Small intestine (tissue), 7 donors: ENCODE data around the gene ARHGAP23. TPM values are rescaled to one million over a fixed set of nuclear protein-coding genes. Genes with fewer than 3 reads are reported as not detected.
"Not testable (repeated sequence)": the region's sequence is repeated elsewhere in the genome, so short reads cannot be mapped to it uniquely, and the experiment has no call there.

Source experiments
- DNase-seq, 2 donors: peaks; one replicate each; pipeline versions ENCODE4 v3.0.0 to v3.0.0-alpha.2; 2013
- FAIRE-seq: peaks from 2 replicates; lab custom pipeline; 2012; peaks lifted over from hg19 to GRCh38; lab: Jason Lieb, UNC
- H3K27ac ChIP-seq, 3 donors: one replicate each; pipeline ENCODE4 v1.5.1; 2013; ENCODE audit warnings: low read length in 2 of 3, mild to moderate bottlenecking in 2 of 3, control low read depth in 1 of 3, inconsistent platforms in 1 of 3, low read depth in 1 of 3, moderate library complexity in 1 of 3
- H3K27me3 ChIP-seq, 3 donors: one replicate each; pipeline ENCODE4 v1.6.1; 2013; ENCODE audit warnings: low read length in 3 of 3, inconsistent platforms in 1 of 3; ENCODE audit not compliant: control insufficient read depth in 3 of 3, insufficient read depth in 3 of 3
- H3K36me3 ChIP-seq, 3 donors: one replicate each; pipeline ENCODE4 v1.6.1; 2013; ENCODE audit warnings: low read length in 3 of 3, inconsistent platforms in 1 of 3, low read depth in 1 of 3, mild to moderate bottlenecking in 1 of 3, moderate library complexity in 1 of 3; ENCODE audit not compliant: control insufficient read depth in 3 of 3, insufficient read depth in 2 of 3
- H3K4me1 ChIP-seq, 3 donors: one replicate each; pipeline ENCODE4 v1.6.1; 2013; ENCODE audit warnings: low read length in 2 of 3, inconsistent platforms in 1 of 3, low read depth in 1 of 3, mild to moderate bottlenecking in 1 of 3, moderate library complexity in 1 of 3; ENCODE audit not compliant: control insufficient read depth in 3 of 3, insufficient read depth in 2 of 3
- H3K4me3 ChIP-seq, 3 donors: one replicate each; pipeline ENCODE4 v1.5.1; 2013; ENCODE audit warnings: low read length in 3 of 3, control low read depth in 1 of 3, inconsistent platforms in 1 of 3, low read depth in 1 of 3, mild to moderate bottlenecking in 1 of 3, moderate library complexity in 1 of 3
- H3K9me3 ChIP-seq, 2 donors: one replicate each; pipeline ENCODE4 v1.6.1; 2013; ENCODE audit warnings: low read depth in 1 of 2, low read length in 1 of 2; ENCODE audit not compliant: control insufficient read depth in 2 of 2, insufficient read depth in 1 of 2
- WGBS, 3 donors: extraction: QIAGEN DNeasy Blood & Tissue Kit; methylation state at CpG; one replicate each; pipeline ENCODE4 v1.1.7; 2013; 5-methylcytosine and 5-hydroxymethylcytosine counted together
- polyA plus RNA-seq, 4 donors: library from polyadenylated mRNA; stranded (reverse) in 3 of 4; unstranded in 1 of 4; fragments of 200-250 nt in 3 of 4; fragments of 120-200 nt in 1 of 4; gene quantifications; one replicate each; pipeline versions ENCODE4 v1.2.1 to v1.2.3, GENCODE V29; 2013
- donor health status: healthy with polysubstance abuse.
- donor health status: control.
- donor health status: control.
- donor health status: Bipolar disorder and iron deficiency.
- donor health status: healthy.

The ARHGAP23 gene
- polyA plus RNA-seq, 4 donors: 0.89 to 10.4 (median 4.7) TPM

- peaks cover 0 to 13% (median 3%) of the 10 kb centered on the region in 3 donors for H3K4me1 ChIP-seq
- no peak overlapping the region for H3K27ac ChIP-seq
- 83 to 87% (median 83%) methylated on average over 10 of the region's 10 CpGs for WGBS, 3 donors
- peaks cover 0 to 2% (median 0%) of the 10 kb centered on the region in 3 donors for H3K36me3 ChIP-seq
- no peak for FAIRE-seq
- no peak overlapping the region for H3K4me3 ChIP-seq
- H3K9me3 ChIP-seq: no peaks in the 10 kb centered on the region
- DNase-seq: no peak
- H3K27me3 ChIP-seq: peaks cover 0 to 5% (median 0%) of the 10 kb centered on the region in 3 donors
Measured at GRCh38 chr17:38431346-38432145, 3.3 kb downstream of the ARHGAP23 start.

- Histone ChIP-seq H3K36me3 (peaks cover 0 to 4% (median 0%) of the 10 kb centered on the region in 3 donors), H3K9me3 (no peaks in the 10 kb centered on the region), H3K4me3 (no peak overlapping the region), H3K27me3 (peaks cover 0 to 5% (median 0%) of the 10 kb centered on the region in 3 donors), H3K4me1 (peaks cover 0 to under 1% (median 0%) of the 10 kb centered on the region in 3 donors), H3K27ac (no peak overlapping the region)
- FAIRE-seq (no peak), DNase-seq (no peak)
- 83 to 87% (median 86%) methylated on average over 20 to 21 of the region's 21 CpGs for WGBS, 3 donors
Measured at GRCh38 chr17:38434178-38434665, 6.0 kb downstream of the ARHGAP23 start.

- peaks cover 0 to 4% (median 0%) of the 10 kb centered on the region in 3 donors for H3K36me3 ChIP-seq
- FAIRE-seq (no peak), DNase-seq (no peak)
- WGBS, 3 donors: 72 to 83% (median 76%) methylated on average over 9 of the region's 9 CpGs
- H3K4me3 ChIP-seq: no peak overlapping the region
- H3K27me3 ChIP-seq: no peaks in the 10 kb centered on the region
- no peaks in the 10 kb centered on the region for H3K9me3 ChIP-seq
- peak overlapping the region in 1 of 3 donors; percentile 10 for H3K27ac ChIP-seq
- no peaks in the 10 kb centered on the region for H3K4me1 ChIP-seq
Measured at GRCh38 chr17:38435795-38436194, 7.5 kb downstream of the ARHGAP23 start.

- Histone ChIP-seq H3K36me3 (peaks cover 0 to 5% (median 0%) of the 10 kb centered on the region in 3 donors), H3K4me3 (no peak overlapping the region), H3K4me1 (no peaks in the 10 kb centered on the region), H3K27me3 (no peaks in the 10 kb centered on the region), H3K9me3 (no peaks in the 10 kb centered on the region), H3K27ac (no peak overlapping the region)
- 66 to 78% (median 71%) methylated on average over 11 of the region's 11 CpGs for WGBS, 3 donors
- FAIRE-seq (no peak), DNase-seq (no peak)
Measured at GRCh38 chr17:38436386-38436785, 8.1 kb downstream of the ARHGAP23 start.

- H3K36me3 ChIP-seq, FAIRE-seq, H3K27me3 ChIP-seq, DNase-seq, H3K9me3 ChIP-seq, H3K27ac ChIP-seq, H3K4me3 ChIP-seq, H3K4me1 ChIP-seq: not testable (repeated sequence)
- WGBS, 3 donors: 36 to 93% (median 88%) methylated on average over 1 of the region's 1 CpG
Measured at GRCh38 chr17:38437313-38437712, 9.0 kb downstream of the ARHGAP23 start.

- peaks cover 0 to 4% (median 0%) of the 10 kb centered on the region in 3 donors for H3K27me3 ChIP-seq
- peaks cover 0 to 8% (median 0%) of the 10 kb centered on the region in 3 donors for H3K36me3 ChIP-seq
- no peak overlapping the region for H3K4me3 ChIP-seq
- DNase-seq (no peak), FAIRE-seq (no peak)
- no peaks in the 10 kb centered on the region for H3K9me3 ChIP-seq
- peaks cover 0 to 7% (median 0%) of the 10 kb centered on the region in 3 donors for H3K4me1 ChIP-seq
- WGBS, 3 donors: 90 to 91% (median 91%) methylated on average over 5 of the region's 5 CpGs
- no peak overlapping the region for H3K27ac ChIP-seq
Measured at GRCh38 chr17:38439436-38439835, 11.2 kb downstream of the ARHGAP23 start.

GRCh38 chr17:38440614-38441397, 12.5 kb downstream of the ARHGAP23 start:
- Histone ChIP-seq H3K4me3 (no peak overlapping the region), H3K36me3 (peaks cover 0 to 8% (median 0%) of the 10 kb centered on the region in 3 donors), H3K27me3 (peaks cover 0 to 4% (median 0%) of the 10 kb centered on the region in 3 donors), H3K27ac (no peak overlapping the region), H3K9me3 (no peaks in the 10 kb centered on the region), H3K4me1 (peaks cover 0 to 7% (median 0%) of the 10 kb centered on the region in 3 donors)
- 82 to 87% (median 85%) methylated on average over 16 of the region's 16 CpGs for WGBS, 3 donors
- DNase-seq (no peak), FAIRE-seq (no peak)

- 73 to 86% (median 74%) methylated on average over 9 of the region's 9 CpGs for WGBS, 3 donors
- Histone ChIP-seq H3K4me3 (no peak overlapping the region), H3K36me3 (peaks cover 0 to 8% (median 0%) of the 10 kb centered on the region in 3 donors), H3K9me3 (no peaks in the 10 kb centered on the region), H3K27ac (no peak overlapping the region), H3K27me3 (peaks cover 0 to 4% (median 0%) of the 10 kb centered on the region in 3 donors), H3K4me1 (peaks cover 0 to 7% (median 0%) of the 10 kb centered on the region in 3 donors)
- no peak for DNase-seq
- FAIRE-seq: no peak
Measured at GRCh38 chr17:38441429-38442061, 13.3 kb downstream of the ARHGAP23 start.
